AG04450 (cell line): Measurements from ENCODE around the gene KCNS3. TPM values are rescaled to one million over a fixed set of nuclear protein-coding genes. Genes with fewer than 3 reads are reported as not detected.

Experiments
- CTCF ChIA-PET: fragments of 300-600, 350-600 bp; formaldehyde crosslinking; extraction: SDS; loops from one replicate; lab custom pipeline; 2022; ENCODE audit warnings: antibody characterized with exemption, inconsistent platforms; lab: Charles Lee
- POLR2A ChIA-PET: fragments of 350-600 bp; formaldehyde crosslinking; extraction: SDS; loops from one replicate; lab custom pipeline; 2021; ENCODE audit warnings: antibody characterized with exemption, inconsistent platforms; lab: Yijun Ruan, JAX
- DNase-seq: peaks from one replicate; pipeline ENCODE4 v3.0.0-alpha.2; 2011; ENCODE audit warnings: low read depth, low spot score
- H3K27ac ChIP-seq: one replicate; pipeline ENCODE4 v1.5.1; 2012; ENCODE audit warnings: low read depth, low read length, control low read depth
- H3K27me3 ChIP-seq: one replicate; pipeline ENCODE4 v1.6.0; 2012; ENCODE audit warnings: low read length; ENCODE audit not compliant: control insufficient read depth, insufficient read depth
- H3K4me3 ChIP-seq: 2 replicates; pipeline ENCODE4 v1.5.1; 2011; ENCODE audit warnings: mild to moderate bottlenecking, low read depth, low read length, control low read depth
- H3K9me3 ChIP-seq: 2 replicates; pipeline ENCODE4 v1.5.1; 2012; ENCODE audit warnings: low read length; ENCODE audit not compliant: control insufficient read depth, insufficient read depth
- polyA plus RNA-seq: library from polyadenylated mRNA; depleted of rRNA; stranded (reverse); fragments of >200 nt; gene quantifications from 2 replicates; pipeline ENCODE4 v1.2.3, GENCODE V29; 2011
- TF ChIP-seq, protein P1 (sequence below): IDR thresholded peaks from 2 replicates; pipeline ENCODE4 v1.5.1; 2011; ENCODE audit warnings: low read depth, low read length, control low read depth, inconsistent platforms

KCNS3 gene
- polyA plus RNA-seq, 1 experiment: 0.46 TPM

DNA sequence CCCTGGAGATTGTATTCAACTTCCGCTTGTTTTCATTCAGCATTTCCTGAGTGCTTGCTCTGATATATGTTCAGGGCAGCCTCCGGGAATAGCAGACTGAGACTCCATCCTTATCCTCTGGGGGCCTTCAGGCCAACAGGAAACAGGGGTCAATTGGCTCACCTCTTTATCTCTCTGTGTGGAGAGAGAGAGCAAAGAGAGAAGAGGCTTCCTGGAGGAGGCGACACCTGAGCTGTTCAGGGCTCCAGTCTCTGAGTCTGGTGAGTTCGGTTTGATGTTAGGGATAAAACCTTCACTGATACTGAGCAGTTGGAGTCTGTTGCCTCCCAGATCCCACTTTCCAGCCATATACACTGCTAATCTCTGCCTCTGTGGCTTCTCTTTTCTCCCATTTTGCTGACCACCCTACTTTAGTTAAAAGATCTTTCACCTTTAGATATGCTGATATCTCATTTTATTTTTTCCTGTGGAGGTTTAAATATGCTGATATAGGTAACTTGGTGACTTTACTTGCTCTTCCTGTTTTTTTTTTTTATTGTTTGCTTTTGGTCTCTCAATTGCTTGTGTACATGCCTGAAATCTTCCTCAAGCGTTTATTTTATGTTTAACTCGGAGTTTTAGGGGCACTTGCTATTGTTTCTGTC lies 56.9 kb downstream of the KCNS3 start:
- H3K9me3 ChIP-seq: no peaks in the 10 kb centered on the region; the same call in none of the 2 replicates
- no peaks in the 10 kb centered on the region for H3K27me3 ChIP-seq
- no peak overlapping the region for H3K4me3 ChIP-seq
- TF ChIP-seq, protein P1, sequence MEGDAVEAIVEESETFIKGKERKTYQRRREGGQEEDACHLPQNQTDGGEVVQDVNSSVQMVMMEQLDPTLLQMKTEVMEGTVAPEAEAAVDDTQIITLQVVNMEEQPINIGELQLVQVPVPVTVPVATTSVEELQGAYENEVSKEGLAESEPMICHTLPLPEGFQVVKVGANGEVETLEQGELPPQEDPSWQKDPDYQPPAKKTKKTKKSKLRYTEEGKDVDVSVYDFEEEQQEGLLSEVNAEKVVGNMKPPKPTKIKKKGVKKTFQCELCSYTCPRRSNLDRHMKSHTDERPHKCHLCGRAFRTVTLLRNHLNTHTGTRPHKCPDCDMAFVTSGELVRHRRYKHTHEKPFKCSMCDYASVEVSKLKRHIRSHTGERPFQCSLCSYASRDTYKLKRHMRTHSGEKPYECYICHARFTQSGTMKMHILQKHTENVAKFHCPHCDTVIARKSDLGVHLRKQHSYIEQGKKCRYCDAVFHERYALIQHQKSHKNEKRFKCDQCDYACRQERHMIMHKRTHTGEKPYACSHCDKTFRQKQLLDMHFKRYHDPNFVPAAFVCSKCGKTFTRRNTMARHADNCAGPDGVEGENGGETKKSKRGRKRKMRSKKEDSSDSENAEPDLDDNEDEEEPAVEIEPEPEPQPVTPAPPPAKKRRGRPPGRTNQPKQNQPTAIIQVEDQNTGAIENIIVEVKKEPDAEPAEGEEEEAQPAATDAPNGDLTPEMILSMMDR: no peak
- ChIA-PET CTCF (no interaction called here), POLR2A (no interaction called here)
- no peak overlapping the region for H3K27ac ChIP-seq
- no peak for DNase-seq

DNA sequence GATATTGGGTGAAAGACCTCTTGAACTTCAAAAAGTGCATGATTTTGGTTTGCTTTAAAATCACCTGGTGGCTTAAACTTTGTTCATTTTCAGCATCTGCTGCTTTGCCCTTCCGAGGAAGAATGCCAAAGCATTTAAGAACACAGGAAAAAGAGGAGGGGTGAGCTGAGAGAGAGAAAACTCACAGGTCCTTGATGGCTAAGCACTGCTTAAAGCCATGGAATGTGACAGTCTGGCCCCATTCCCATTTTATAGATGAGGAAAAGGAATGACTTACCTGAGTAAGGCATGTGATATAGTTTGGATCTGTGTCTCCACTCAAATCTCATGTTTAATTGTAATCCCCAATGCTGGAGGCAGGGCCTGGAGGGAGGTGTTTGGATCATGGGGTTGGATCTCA lies 58.1 kb downstream of the KCNS3 start:
- ChIA-PET CTCF (no interaction called here), POLR2A (no interaction called here)
- TF ChIP-seq, protein P1: no peak
- Histone ChIP-seq H3K27ac (no peak overlapping the region), H3K27me3 (no peaks in the 10 kb centered on the region), H3K9me3 (no peaks in the 10 kb centered on the region; the same call in none of the 2 replicates), H3K4me3 (no peak overlapping the region)
- no peak for DNase-seq

DNA sequence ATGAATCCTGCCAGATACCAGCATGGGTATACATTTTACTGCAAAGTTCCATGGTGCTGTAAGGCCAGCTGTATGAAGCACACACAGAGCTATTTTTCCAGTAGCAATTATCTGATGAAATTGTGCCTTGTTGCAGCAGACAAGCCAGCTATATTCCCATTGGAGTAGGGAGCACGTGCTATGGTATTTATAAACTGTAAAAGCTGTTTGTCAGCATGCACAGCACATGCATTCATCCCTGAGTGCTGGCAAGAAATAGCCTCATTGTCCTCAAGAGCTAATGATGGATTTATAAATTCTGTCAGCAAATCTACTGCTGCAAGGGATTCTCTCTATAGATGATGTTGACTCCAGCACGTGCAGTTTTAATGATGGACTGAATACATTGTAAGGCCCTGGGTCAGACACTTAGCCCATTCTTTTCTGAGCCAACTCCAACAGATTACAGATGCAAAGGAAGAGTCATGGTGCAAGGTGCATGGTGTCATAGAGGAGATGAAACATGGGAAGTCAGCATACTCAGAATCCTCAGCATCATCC lies 61.7 kb downstream of the KCNS3 start:
- no peak overlapping the region for H3K4me3 ChIP-seq
- ChIA-PET POLR2A (no interaction called here), CTCF (no interaction called here)
- TF ChIP-seq, protein P1: no peak
- no peaks in the 10 kb centered on the region; the same call in 1 of the 2 replicates for H3K9me3 ChIP-seq
- no peaks in the 10 kb centered on the region for H3K27me3 ChIP-seq
- DNase-seq: no peak
- H3K27ac ChIP-seq: no peak overlapping the region

DNA sequence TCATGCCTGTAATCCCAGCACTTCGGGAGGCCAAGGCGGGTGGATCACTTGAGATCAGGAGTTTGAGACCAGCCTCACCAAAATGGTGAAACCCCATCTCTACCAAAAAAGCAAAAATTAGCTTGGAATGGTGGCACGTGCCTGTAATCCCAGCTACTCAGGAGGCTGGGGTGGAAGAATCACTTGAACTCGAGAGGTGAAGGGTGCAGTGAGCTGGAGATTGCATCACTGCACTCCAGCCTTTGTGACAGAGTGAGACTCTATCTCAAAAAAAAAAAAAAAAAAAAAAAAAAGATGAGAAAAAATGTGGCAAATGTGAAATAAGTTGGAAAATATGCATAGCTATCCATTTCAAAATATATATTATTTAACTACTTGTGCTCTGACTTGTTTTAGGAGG lies 65.0 kb downstream of the KCNS3 start:
- Histone ChIP-seq H3K4me3 (no peak overlapping the region), H3K27ac (no peak overlapping the region), H3K27me3 (no peaks in the 10 kb centered on the region), H3K9me3 (no peaks in the 10 kb centered on the region)
- TF ChIP-seq, protein P1: no peak
- ChIA-PET POLR2A (interaction anchor here (0.6 kb wide), 1 partner anchor 576 kb away, joined by 13 read pairs; no protein-coding TSS in a partner anchor), CTCF (interaction anchor here (0.6 to 1.4 kb wide), 2 partner anchors 139 to 206 kb away, joined by 4 read pairs; no protein-coding TSS in a partner anchor)
- no peak for DNase-seq

DNA sequence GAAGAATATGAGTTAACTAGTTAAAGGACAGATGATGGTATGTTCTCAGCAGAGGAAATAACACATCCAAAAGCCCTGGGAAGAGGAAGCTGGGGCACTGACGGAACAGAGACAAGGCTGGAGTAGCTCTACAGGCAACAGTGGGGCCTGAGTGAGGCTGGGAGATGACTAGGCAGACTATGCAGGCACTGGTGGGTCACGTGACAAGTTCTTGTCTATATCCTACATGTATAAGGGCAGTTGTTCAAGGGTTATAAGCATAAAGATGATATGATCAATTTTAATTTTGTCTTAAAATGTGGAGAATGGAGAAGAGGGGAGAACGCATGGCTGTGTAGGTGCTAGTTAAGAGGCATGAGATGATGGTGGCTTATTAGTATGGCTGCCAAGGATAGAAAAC lies 68.6 kb downstream of the KCNS3 start:
- no peak overlapping the region for H3K4me3 ChIP-seq

More for the DNA sequence above, 68.6 kb downstream of the KCNS3 start:
- Histone ChIP-seq H3K27ac (no peak overlapping the region), H3K9me3 (no peaks in the 10 kb centered on the region), H3K27me3 (no peaks in the 10 kb centered on the region)
- POLR2A ChIA-PET: no interaction called here
- CTCF ChIA-PET: no interaction called here
- TF ChIP-seq, protein P1: no peak
- no peak for DNase-seq
